Erythroblast (primary cell): ENCODE results near the gene RPL14.

Experiments used
- DNase-seq, 2 experiments: peaks; one replicate each; lab custom pipeline; 2025; lab: John Stamatoyannopoulos, UW
- GATA1 ChIP-seq: IDR thresholded peaks from 2 replicates; pipeline ENCODE4 v1.6.1; 2011; ENCODE audit warnings: low read depth, mild to moderate bottlenecking, control low read depth, low read length, moderate library complexity
- POLR2A ChIP-seq: IDR thresholded peaks from 2 replicates; pipeline ENCODE4 v1.6.1; 2011; ENCODE audit warnings: mild to moderate bottlenecking, low read length

The RPL14 gene

DNA sequence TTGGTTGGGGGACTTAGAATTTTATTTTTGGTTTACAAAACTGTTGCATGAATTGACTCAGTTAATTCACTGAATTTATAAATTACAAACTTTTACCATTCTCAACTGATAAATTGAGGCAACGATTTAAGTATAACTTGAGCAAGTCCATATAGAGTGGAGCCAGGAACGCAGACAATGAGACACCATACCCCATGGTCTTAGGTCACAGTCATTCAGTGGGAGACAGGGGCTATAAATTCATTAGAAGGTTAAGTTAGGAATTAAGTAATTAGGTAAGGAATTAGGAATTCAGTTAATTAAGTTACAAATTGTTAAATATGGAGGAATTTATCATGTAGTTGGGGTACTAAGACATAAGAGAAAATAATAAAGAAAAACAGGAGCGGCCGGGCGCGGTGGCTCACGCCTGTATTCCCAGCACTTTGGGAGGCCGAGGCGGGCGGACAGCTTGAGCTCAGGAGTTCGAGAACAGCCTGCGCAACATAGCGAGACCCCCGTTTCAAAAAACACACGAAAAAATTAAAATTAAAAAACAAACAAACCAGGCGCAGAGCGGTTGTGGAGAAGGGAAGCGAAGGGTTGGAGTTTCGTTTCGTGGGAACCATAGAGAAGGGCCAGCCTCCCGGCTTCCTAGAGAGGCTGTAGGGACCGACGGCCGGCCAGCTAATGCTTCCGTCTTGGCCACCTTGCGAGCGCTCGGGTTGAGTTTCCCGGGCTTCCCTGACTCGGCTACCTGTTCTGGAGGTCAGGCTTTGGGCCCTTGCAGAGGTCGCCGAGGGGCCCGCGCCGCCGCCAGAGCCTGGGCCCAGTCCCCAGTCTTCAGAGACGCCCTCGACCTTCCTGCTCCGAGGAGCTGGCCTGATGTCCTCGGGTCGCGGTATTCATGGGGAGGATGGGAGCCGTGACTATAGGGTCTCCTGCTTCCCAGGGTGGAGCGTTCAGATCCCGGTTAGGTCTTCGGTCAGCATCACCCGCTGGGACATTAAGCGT lies 19.6 kb downstream of the RPL14 start, which contains the start of gene ZNF619:
Gene ZNF619 (plus strand): TSS at position 645 of the 993 bp plus-strand sequence. CDS start 858 bp downstream, outside the sequence.
- DNase-seq = peak; percentile 81 to 85
- TF ChIP-seq GATA1 (no peak), POLR2A (peak; percentile 67)

DNA sequence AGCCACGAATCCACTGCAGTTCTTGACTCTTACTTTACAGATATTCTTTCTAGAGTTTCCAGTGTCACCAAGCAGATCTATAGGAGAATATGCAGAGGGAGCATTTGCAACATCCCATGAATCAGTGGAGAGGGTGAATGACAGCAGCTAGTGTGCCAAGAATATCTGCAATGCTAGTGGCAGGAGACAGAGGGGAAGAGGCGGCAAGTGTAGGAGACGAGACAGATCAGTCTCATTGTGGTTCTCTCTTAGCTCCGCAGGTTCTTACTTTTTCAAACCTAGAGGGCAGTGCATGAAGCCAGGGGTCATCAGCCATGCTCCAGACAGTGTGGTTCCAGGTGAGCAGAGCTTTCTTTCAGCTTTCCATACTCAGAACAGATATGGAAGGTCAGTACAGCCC lies 20.5 kb downstream of the RPL14 start:
- peak; percentile 44 to 49 for DNase-seq
- TF ChIP-seq POLR2A (no peak), GATA1 (no peak)

DNA sequence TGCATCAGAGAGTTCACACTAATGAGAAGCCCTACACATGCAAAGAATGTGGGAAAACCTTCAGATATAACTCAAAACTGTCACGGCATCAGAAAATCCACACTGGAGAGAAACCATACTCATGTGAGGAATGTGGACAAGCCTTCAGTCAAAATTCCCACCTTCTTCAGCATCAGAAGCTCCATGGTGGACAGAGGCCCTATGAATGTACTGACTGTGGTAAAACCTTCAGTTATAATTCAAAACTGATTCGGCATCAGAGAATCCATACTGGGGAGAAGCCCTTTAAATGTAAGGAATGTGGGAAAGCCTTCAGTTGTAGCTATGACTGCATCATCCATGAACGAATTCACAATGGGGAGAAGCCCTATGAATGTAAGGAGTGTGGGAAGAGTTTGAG lies 30.0 kb downstream of the RPL14 start:
- DNase-seq = no peak
- TF ChIP-seq GATA1 = no peak
- TF ChIP-seq POLR2A = no peak

DNA sequence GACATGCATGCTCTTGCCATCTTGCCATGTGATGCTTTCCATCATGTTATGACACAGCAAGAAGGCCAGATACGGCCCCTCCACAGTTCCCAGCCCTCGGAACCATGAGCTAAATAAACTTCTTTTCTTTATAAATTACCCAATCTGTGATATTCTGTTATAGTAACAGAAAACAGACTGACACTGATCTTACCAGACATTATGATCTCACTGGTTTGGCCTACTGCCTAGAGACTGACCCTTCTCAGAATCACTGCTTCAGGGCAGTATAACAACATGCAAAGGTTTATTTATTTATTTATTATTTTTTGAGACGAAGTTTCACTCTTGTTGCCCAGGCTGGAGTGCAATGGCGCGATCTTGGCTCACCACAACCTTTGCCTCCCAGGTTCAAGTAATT lies 33.8 kb downstream of the RPL14 start:
- no peak for DNase-seq
- no peak for TF ChIP-seq POLR2A
- TF ChIP-seq GATA1 = no peak

DNA sequence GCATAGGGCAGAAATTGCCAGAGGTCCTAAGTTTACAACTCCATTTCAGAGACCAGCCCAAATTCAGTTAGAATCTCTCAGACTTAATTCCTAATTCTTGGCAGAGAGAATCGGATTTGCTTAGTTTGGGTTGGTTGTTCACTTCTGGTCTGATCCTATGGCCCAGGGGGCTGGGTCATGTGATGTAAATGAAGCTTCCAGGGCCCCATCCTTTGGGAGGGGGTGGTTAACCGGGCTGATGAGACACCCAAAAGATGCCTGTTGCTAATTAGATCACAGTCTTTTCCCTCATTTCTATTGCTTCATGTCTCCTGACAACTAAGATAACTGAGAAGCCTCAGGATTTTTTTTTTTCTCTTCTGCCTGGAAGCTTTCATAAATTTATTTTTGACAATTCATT lies 37.6 kb downstream of the RPL14 start:
- TF ChIP-seq POLR2A (no peak), GATA1 (no peak)
- DNase-seq = no peak

DNA sequence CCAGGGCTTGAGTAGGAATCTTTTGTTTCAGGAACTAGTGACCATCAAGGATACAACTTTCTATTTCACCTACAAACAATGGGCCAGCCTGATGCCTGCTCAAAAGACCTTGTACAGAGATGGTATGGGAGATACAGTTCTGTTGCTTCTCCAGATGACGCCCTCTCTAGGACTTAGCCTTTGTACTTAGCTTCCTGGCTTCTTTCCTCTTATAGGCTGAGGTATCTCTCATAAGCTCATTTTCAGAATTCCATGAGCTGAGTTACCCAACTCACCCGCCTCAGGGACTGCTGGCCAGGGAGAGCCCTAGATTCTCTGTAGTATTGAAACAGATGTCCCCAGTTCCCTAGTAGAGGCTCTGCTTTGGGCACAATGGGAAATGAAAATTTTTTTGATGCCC lies 40.1 kb downstream of the RPL14 start:
- DNase-seq = no peak
- TF ChIP-seq GATA1 (no peak), POLR2A (no peak)

DNA sequence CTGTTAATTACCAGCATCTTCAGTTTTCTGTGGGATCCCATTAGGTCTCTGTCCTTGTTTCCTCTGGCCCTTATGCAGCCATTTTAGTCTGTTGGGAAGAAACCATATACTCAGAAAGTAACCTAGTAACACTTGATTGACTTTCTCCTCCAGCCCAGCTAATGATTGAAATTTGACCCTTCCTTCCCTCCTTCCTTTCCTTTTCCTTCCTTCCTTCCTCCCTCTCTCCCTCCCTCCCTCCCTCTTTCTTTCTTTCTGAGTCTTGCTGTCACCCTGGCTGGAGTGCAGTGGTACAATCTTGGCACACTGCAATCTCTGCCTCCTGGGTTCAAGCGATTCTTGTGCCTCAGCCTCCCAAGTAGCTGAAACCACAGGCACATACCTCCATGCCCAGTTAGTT lies 42.8 kb downstream of the RPL14 start:
- no peak for DNase-seq
- no peak for TF ChIP-seq POLR2A
- no peak for TF ChIP-seq GATA1

DNA sequence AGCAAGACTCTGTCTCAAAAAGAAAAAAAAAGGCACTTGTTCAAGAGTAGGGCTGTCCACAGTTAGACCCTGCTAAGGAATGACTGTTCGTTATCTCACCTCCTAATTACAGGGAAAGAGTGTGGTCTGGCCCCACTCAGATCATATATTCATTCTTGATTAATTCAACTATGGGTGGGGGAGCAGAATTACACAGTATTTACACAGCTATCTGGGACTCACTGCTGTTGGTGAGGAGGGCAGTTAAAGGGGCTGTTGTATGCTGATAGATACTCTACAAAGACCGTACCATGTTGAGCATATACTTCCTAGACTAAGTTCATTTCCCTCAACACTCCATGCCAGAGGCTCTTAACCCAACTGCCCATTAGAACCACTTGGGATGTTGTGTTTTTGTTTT lies 44.9 kb downstream of the RPL14 start:
- TF ChIP-seq GATA1 (no peak), POLR2A (peak; percentile 24)
- peak; percentile 57 to 87 for DNase-seq

DNA sequence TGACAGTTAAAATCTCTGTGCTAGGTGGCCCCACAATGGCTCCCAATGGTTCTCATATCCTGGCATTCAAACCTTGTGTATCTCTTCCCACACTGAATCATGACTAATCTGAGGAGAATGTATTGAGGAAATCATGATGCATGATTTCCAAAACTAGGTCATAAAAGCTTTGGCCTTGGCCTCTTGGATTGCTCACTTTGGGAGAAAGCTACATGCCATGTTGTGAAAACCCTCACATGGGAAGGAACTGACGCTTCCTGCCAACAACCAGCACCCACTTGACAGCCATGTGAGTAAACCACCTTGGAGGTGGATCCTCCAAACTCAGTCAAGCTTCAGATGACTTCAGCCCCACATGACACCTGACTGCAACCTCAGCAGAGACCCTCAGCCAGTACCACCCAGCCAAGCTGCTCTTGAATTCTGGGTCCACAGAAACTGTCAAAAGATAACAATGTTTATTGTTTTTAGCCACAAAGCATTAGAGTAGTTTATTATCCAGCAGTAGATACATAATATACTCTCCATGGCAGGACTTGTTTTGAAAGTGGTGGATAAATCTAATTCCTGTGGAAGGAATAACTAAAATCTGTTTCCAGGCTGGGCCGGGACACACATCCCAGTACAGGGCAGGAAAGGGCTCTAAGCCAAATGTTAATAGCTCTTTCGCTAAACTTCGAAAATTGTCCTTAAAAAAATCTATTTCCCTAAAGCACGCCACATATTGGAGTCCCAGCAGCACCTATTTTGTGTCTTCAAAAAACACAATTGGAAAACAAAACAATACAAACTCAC lies 47.7 kb downstream of the RPL14 start:
- DNase-seq = no peak
- no peak for TF ChIP-seq GATA1
- no peak for TF ChIP-seq POLR2A

DNA sequence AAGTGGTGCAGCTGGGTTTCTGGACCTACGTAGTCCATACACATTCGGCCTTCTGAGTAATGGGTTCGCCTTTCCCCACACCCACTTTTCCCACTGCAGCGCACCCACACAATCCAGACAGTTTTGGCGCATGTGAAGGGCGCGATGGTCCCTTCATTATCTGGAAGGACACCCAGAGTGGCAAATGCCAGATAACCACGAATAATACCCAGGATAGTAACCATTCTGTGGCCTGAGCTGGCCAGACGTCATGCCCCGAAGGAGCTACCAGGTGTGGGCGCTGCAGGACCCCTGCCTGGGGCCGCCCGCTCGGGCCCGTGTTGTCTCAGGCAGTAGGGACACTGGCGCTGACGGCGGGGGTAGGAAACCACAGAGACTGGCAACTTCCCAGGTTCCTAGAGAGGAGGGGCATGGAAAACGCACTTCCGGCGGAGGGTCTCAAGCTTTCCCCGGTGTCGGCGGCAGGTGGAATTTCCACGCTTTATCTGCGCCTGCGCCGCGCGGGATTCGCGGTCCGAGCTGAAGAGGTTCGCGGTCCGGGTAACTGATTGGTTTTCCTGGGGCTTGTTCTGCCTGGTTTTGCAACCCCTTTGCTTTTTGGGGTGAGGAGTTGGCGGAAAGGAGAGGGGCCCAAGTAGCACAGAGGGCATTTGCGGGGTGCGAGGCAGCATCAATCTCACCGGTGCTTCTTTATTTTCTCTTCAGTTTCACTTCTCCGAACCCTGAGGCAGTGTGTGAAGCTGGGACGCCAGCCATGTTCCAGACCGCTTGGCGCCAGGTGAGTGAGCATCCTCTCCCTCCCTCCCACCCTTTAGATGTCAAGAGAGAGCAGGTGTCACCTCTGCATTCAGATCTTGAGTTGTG lies 48.7 kb downstream of the RPL14 start, which contains the start of gene ZNF620:
Gene ZNF620 (plus strand): TSS at position 441 of the 864 bp plus-strand sequence. CDS start 314 bp downstream, at position 755.
- DNase-seq = peak; percentile 74 to 82
- TF ChIP-seq POLR2A = peak; percentile 71
- no peak for TF ChIP-seq GATA1

DNA sequence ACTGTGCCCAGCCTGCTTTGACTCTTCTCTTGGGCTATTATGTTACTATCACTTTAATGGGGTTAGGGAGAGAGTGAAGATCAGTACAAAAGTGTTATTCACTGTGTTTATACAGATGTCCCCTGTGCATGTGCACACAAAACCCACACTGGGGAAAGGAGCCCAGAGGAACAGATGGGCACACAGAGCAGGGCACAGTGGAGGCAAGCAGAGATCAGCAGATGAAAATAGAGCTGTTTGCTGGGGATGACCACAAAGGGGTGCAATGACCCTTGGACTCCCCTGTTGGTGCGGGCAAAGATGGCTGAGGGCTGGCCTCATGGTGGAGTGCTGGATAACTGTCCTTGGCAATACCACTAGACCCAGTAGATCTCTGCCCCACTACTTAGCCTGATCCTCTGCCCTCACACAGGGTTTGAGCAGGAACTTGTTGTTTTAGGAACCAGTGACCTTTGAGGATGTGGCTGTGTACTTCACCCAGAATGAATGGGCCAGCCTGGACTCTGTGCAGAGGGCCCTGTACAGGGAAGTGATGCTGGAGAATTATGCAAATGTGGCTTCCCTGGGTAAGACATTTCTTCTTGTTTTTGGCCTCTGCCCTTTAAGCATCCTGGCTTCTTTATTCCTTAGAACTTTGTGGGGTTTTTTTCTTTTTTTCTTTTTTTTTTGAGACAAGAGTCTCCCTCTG lies 54.0 kb downstream of the RPL14 start:
- TF ChIP-seq POLR2A (no peak), GATA1 (no peak)
- DNase-seq = no peak

DNA sequence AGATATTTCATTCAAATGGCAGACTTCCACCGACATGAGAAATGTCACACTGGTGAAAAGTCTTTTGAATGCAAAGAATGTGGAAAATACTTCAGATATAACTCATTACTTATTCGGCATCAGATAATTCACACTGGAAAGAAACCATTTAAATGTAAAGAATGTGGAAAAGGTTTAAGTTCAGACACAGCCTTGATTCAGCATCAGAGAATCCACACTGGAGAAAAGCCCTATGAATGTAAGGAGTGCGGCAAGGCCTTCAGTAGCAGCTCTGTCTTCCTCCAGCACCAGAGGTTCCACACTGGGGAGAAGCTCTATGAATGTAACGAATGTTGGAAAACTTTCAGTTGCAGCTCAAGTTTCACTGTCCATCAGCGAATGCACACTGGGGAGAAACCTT lies 59.1 kb downstream of the RPL14 start:
- TF ChIP-seq GATA1 (no peak), POLR2A (no peak)
- no peak for DNase-seq

DNA sequence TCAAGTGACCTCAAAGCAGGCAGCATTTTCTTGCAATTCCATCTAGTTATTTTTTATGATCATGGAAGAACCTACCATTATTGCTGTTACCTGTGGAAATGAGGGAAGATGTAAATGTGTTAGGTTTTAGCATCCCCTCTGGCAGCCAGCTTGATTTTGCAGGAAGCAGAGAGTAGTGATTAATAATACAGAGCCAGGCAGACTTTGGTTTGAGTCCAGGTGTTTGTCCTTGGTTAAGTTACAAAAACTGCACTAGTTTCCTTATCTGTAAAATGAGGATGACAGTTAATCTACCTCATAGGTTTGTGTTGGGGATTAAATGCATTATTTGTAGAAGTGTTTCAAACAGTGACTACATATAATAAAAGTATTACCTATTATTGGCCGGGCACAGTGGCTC lies 60.9 kb downstream of the RPL14 start:
- TF ChIP-seq GATA1 = no peak
- no peak for TF ChIP-seq POLR2A
- DNase-seq = no peak
